ENCODE data around the gene PRPF8. TPM values are rescaled to one million over a fixed set of nuclear protein-coding genes. Genes with fewer than 3 reads are reported as not detected.

PRPF8 gene
- total and polyA plus RNA-seq, 2 of the 13 experiments (the other 11 are each of a cell fraction or from before 2014, with no cell fraction given), result 112 to 179 TPM

GRCh38 chr17:1621273-1621954, 63.3 kb downstream of the PRPF8 start (continued):
- TF ChIP-seq GLMP (CRISPR knock-in tag; IDR thresholded peaks at IDR 0.05; ENCODE audit: borderline replicate concordance), result no peak
- TF ChIP-seq MZF1 (CRISPR knock-in tag; IDR thresholded peaks at IDR 0.05; ENCODE audit: borderline replicate concordance), result no peak
- TF ChIP-seq ZNF672 (CRISPR knock-in tag; IDR thresholded peaks at IDR 0.05), result no peak
- no peak for TF ChIP-seq NR2F1 (CRISPR knock-in tag; IDR thresholded peaks at IDR 0.05)
- no peak for TF ChIP-seq ZNF496 (CRISPR knock-in tag; IDR thresholded peaks at IDR 0.05; ENCODE audit: insufficient replicate concordance)
- no peak for TF ChIP-seq ZNF567 (CRISPR knock-in tag; IDR thresholded peaks at IDR 0.05; ENCODE audit: borderline replicate concordance)
- no peak for TF ChIP-seq AKNA (CRISPR knock-in tag; IDR thresholded peaks at IDR 0.05; ENCODE audit: borderline replicate concordance)
- TF ChIP-seq TIGD3 (CRISPR knock-in tag; IDR thresholded peaks at IDR 0.05; ENCODE audit: borderline replicate concordance), result no peak
- TF ChIP-seq CREBL2 (CRISPR knock-in tag; IDR thresholded peaks at IDR 0.05; ENCODE audit: borderline replicate concordance), result no peak
- no peak for TF ChIP-seq EED (CRISPR knock-in tag; IDR thresholded peaks at IDR 0.05)
- no peak for TF ChIP-seq PAWR (CRISPR knock-in tag; IDR thresholded peaks at IDR 0.05; ENCODE audit: borderline replicate concordance)
- TF ChIP-seq ZNF414 (CRISPR knock-in tag; IDR thresholded peaks at IDR 0.05), result no peak
- TF ChIP-seq ZNF256 (CRISPR knock-in tag; conservative IDR thresholded peaks at IDR 0.05), result no peak
- no peak for TF ChIP-seq DNMT3B (CRISPR knock-in tag; conservative IDR thresholded peaks at IDR 0.05)
- TF ChIP-seq KLF12 (CRISPR knock-in tag; IDR thresholded peaks at IDR 0.05; ENCODE audit: borderline replicate concordance), result no peak
- no peak for TF ChIP-seq ZNF234 (CRISPR knock-in tag; conservative IDR thresholded peaks at IDR 0.05)
- no peak for TF ChIP-seq HMG20B (CRISPR knock-in tag; conservative IDR thresholded peaks at IDR 0.05)
- TF ChIP-seq NAIF1 (CRISPR knock-in tag; IDR thresholded peaks at IDR 0.05; ENCODE audit: borderline replicate concordance), result no peak
- no peak for TF ChIP-seq MYC (CRISPR knock-in tag; IDR thresholded peaks at IDR 0.05; ENCODE audit: borderline replicate concordance)
- TF ChIP-seq EZH2 (conservative IDR thresholded peaks at IDR 0.05; ENCODE audit: low read depth, low read length), result no peak
- no peak for TF ChIP-seq ZBTB21 (CRISPR knock-in tag; IDR thresholded peaks at IDR 0.05)
- no peak for TF ChIP-seq ZNF251 (CRISPR knock-in tag; IDR thresholded peaks at IDR 0.05)
